Activated T-helper 1 cell treated with anti-CD3 and anti-CD28 coated beads, Interleukin-12 subunit alpha, Interleukin-12 subunit beta, Interleukin-2, Interleukin-4 antibody, amounts not matched to agents 30 ng/mL and 10 ng/mL and 1 ng/mL, durations not matched to agents 14 hours and 24 hours and 36 hours (primary cell): Measurements from ENCODE around the gene FGFR3. TPM values are rescaled to one million over a fixed set of nuclear protein-coding genes. Genes with fewer than 3 reads are reported as not detected.

ENCODE experiments used
- DNase-seq: peaks from one replicate; pipeline ENCODE4 v3.0.0; 2021; ENCODE audit warnings: low spot score
- H3K27ac Mint-ChIP-seq: one replicate; pipeline ENCODE4 v1.8.0; 2021; ENCODE audit warnings: mild to moderate bottlenecking, mixed read lengths
- H3K27me3 Mint-ChIP-seq: one replicate; pipeline ENCODE4 v1.8.0; 2022; ENCODE audit warnings: mild to moderate bottlenecking, moderate library complexity, mixed read lengths; ENCODE audit not compliant: insufficient read depth
- H3K36me3 Mint-ChIP-seq: one replicate; pipeline ENCODE4 v1.8.0; 2021; ENCODE audit warnings: low read depth, mixed read lengths
- H3K4me1 Mint-ChIP-seq: one replicate; pipeline ENCODE4 v1.8.0; 2021; ENCODE audit warnings: low read depth, mixed read lengths
- H3K4me3 Mint-ChIP-seq: one replicate; pipeline ENCODE4 v1.8.0; 2021; ENCODE audit warnings: mild to moderate bottlenecking, moderate library complexity, mixed read lengths
- H3K9me3 Mint-ChIP-seq: one replicate; pipeline ENCODE4 v1.8.0; 2021; ENCODE audit warnings: mixed read lengths
- intact Hi-C: fragments of 100-400 bp; cut with micrococcal nuclease; formaldehyde crosslinking; loops from one replicate; pipeline ENCODE4 v1.15.1; 2024
- total RNA-seq: library from RNA; stranded (reverse); gene quantifications from 2 replicates; pipeline ENCODE4 v1.2.3, GENCODE V29; 2022

FGFR3 gene
- total RNA-seq, 1 donor from 2014 or later: 0.29 TPM

- H3K9me3 Mint-ChIP-seq: no peaks in the 10 kb centered on the region
- peak overlapping the region; percentile 79 for H3K4me3 Mint-ChIP-seq
- no peak overlapping the region for H3K27ac Mint-ChIP-seq
- H3K27me3 Mint-ChIP-seq: peaks cover 18% of the 10 kb centered on the region
- H3K4me1 Mint-ChIP-seq: no peaks in the 10 kb centered on the region
- DNase-seq: no peak
- intact Hi-C loops: no loop called here
- H3K36me3 Mint-ChIP-seq: no peaks in the 10 kb centered on the region
Measured at GRCh38 chr4:1768367-1769034, 24.6 kb upstream of the FGFR3 start.

GRCh38 chr4:1769692-1770091, 23.4 kb upstream of the FGFR3 start:
- intact Hi-C loops: no loop called here
- no peaks in the 10 kb centered on the region for H3K36me3 Mint-ChIP-seq
- no peak overlapping the region for H3K27ac Mint-ChIP-seq
- H3K27me3 Mint-ChIP-seq: peaks cover 14% of the 10 kb centered on the region
- H3K4me3 Mint-ChIP-seq: no peak overlapping the region
- H3K9me3 Mint-ChIP-seq: no peaks in the 10 kb centered on the region
- H3K4me1 Mint-ChIP-seq: no peaks in the 10 kb centered on the region
- DNase-seq: no peak

- no peaks in the 10 kb centered on the region for H3K9me3 Mint-ChIP-seq
- no peak overlapping the region for H3K4me3 Mint-ChIP-seq
- no peaks in the 10 kb centered on the region for H3K4me1 Mint-ChIP-seq
- H3K36me3 Mint-ChIP-seq: no peaks in the 10 kb centered on the region
- intact Hi-C loops: no loop called here
- DNase-seq: no peak
- no peak overlapping the region for H3K27ac Mint-ChIP-seq
- H3K27me3 Mint-ChIP-seq: peaks cover 10% of the 10 kb centered on the region
Measured at GRCh38 chr4:1770245-1770644, 22.8 kb upstream of the FGFR3 start.

- H3K9me3 Mint-ChIP-seq: no peaks in the 10 kb centered on the region
- intact Hi-C loops: no loop called here
- peaks cover 7% of the 10 kb centered on the region for H3K27me3 Mint-ChIP-seq
- DNase-seq: no peak
- no peak overlapping the region for H3K27ac Mint-ChIP-seq
- no peaks in the 10 kb centered on the region for H3K36me3 Mint-ChIP-seq
- H3K4me1 Mint-ChIP-seq: no peaks in the 10 kb centered on the region
- no peak overlapping the region for H3K4me3 Mint-ChIP-seq
Measured at GRCh38 chr4:1770791-1771231, 22.3 kb upstream of the FGFR3 start.

- intact Hi-C loops: no loop called here
- Mint-ChIP-seq H3K27ac (no peak overlapping the region), H3K27me3 (peaks cover 7% of the 10 kb centered on the region), H3K36me3 (no peaks in the 10 kb centered on the region), H3K4me1 (no peaks in the 10 kb centered on the region), H3K9me3 (no peaks in the 10 kb centered on the region), H3K4me3 (no peak overlapping the region)
- no peak for DNase-seq
Measured at GRCh38 chr4:1771555-1772305, 21.4 kb upstream of the FGFR3 start.

GRCh38 chr4:1772853-1773538, 20.1 kb upstream of the FGFR3 start:
- intact Hi-C loops: no loop called here

GRCh38 chr4:1773754-1774153, 19.3 kb upstream of the FGFR3 start:
- no peak overlapping the region for H3K4me3 Mint-ChIP-seq
- no peaks in the 10 kb centered on the region for H3K9me3 Mint-ChIP-seq
- intact Hi-C loops: no loop called here

More at GRCh38 chr4:1772853-1773538, 20.1 kb upstream of the FGFR3 start:
- H3K4me3 Mint-ChIP-seq: no peak overlapping the region
- no peak for DNase-seq
- H3K27ac Mint-ChIP-seq: no peak overlapping the region
- H3K9me3 Mint-ChIP-seq: no peaks in the 10 kb centered on the region
- peaks cover 5% of the 10 kb centered on the region for H3K27me3 Mint-ChIP-seq
- H3K36me3 Mint-ChIP-seq: no peaks in the 10 kb centered on the region
- no peaks in the 10 kb centered on the region for H3K4me1 Mint-ChIP-seq

GRCh38 chr4:1775731-1776500, 17.2 kb upstream of the FGFR3 start:
- Mint-ChIP-seq H3K36me3 (no peaks in the 10 kb centered on the region), H3K27ac (no peak overlapping the region), H3K9me3 (no peaks in the 10 kb centered on the region), H3K27me3 (no peaks in the 10 kb centered on the region), H3K4me3 (no peak overlapping the region), H3K4me1 (no peaks in the 10 kb centered on the region)
- DNase-seq: no peak
- intact Hi-C loops: no loop called here

More at GRCh38 chr4:1773754-1774153, 19.3 kb upstream of the FGFR3 start:
- H3K36me3 Mint-ChIP-seq: no peaks in the 10 kb centered on the region
- no peak for DNase-seq
- H3K4me1 Mint-ChIP-seq: no peaks in the 10 kb centered on the region
- no peak overlapping the region for H3K27ac Mint-ChIP-seq
- H3K27me3 Mint-ChIP-seq: no peaks in the 10 kb centered on the region

GRCh38 chr4:1776521-1777161, 16.5 kb upstream of the FGFR3 start:
- Mint-ChIP-seq H3K27ac (no peak overlapping the region), H3K4me3 (no peak overlapping the region), H3K36me3 (no peaks in the 10 kb centered on the region), H3K27me3 (no peaks in the 10 kb centered on the region), H3K9me3 (no peaks in the 10 kb centered on the region), H3K4me1 (no peaks in the 10 kb centered on the region)
- DNase-seq: no peak
- intact Hi-C loops: no loop called here

- Mint-ChIP-seq H3K4me3 (no peak overlapping the region), H3K36me3 (no peaks in the 10 kb centered on the region), H3K4me1 (no peaks in the 10 kb centered on the region), H3K27ac (no peak overlapping the region), H3K27me3 (no peaks in the 10 kb centered on the region), H3K9me3 (no peaks in the 10 kb centered on the region)
- intact Hi-C loops: no loop called here
- no peak for DNase-seq
Measured at GRCh38 chr4:1777822-1778641, 15.1 kb upstream of the FGFR3 start.

- Mint-ChIP-seq H3K4me1 (no peaks in the 10 kb centered on the region), H3K27me3 (no peaks in the 10 kb centered on the region), H3K36me3 (no peaks in the 10 kb centered on the region), H3K27ac (no peak overlapping the region), H3K9me3 (no peaks in the 10 kb centered on the region), H3K4me3 (no peak overlapping the region)
- intact Hi-C loops: no loop called here
- DNase-seq: no peak
Measured at GRCh38 chr4:1778642-1779392, 14.3 kb upstream of the FGFR3 start.
